Measurements from ENCODE around the gene SPTLC2.

DNA sequence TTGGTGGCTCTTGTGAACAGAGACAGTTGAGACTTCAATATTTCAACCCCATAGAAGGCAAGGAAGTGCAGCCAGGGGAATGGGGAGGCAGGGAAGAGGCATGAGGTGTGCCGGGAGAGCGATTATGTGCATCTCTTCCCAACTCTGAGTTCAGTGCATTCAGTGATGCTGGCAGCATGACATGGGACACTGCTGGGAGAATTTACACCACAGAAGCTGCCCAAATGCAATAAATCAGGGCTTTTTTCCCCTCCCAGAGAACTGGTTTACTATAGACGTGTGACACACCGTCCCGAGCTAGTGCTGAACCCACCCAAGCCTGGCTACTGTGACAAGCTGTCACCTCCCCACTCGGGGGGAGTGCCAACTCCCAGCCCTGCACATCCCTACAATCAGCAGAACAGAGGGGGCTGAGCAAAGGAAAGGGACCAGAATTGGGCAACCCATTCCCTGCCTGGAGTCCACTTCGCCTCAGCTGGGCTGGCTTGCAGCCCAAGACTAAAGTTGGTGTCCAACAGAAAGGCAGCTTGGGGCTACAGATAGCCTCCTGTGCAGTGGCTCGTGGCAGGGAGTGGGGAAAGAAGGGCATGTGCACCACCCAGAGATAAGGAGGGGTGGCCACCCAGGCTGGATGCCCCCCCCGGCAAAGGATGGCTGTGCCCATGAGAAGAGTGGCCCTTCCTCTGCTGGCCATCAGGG, 141.8 kb downstream of the SPTLC2 start:
- TF ChIP-seq, protein P1, sequence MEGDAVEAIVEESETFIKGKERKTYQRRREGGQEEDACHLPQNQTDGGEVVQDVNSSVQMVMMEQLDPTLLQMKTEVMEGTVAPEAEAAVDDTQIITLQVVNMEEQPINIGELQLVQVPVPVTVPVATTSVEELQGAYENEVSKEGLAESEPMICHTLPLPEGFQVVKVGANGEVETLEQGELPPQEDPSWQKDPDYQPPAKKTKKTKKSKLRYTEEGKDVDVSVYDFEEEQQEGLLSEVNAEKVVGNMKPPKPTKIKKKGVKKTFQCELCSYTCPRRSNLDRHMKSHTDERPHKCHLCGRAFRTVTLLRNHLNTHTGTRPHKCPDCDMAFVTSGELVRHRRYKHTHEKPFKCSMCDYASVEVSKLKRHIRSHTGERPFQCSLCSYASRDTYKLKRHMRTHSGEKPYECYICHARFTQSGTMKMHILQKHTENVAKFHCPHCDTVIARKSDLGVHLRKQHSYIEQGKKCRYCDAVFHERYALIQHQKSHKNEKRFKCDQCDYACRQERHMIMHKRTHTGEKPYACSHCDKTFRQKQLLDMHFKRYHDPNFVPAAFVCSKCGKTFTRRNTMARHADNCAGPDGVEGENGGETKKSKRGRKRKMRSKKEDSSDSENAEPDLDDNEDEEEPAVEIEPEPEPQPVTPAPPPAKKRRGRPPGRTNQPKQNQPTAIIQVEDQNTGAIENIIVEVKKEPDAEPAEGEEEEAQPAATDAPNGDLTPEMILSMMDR (IDR thresholded peaks at IDR 0.05; ENCODE audit: low read depth, low read length) = no peak
- TF ChIP-seq POLR2A (IDR thresholded peaks at IDR 0.05; ENCODE audit: extremely low read depth, insufficient read length) = no peak
